GM12872 (cell line): ENCODE measurements around the gene MTHFD2L.

Experiments used
- TF ChIP-seq, protein P1 (sequence below): IDR thresholded peaks from 3 replicates; pipeline ENCODE4 v1.5.1; 2011; ENCODE audit warnings: low read depth, mild to moderate bottlenecking, low read length, moderate library complexity; ENCODE audit not compliant: insufficient read depth

MTHFD2L gene

GRCh38 chr4:74157561-74158465, at the start of gene MTHFD2L:
MTHFD2L (plus strand) TSS chr4:74158118; CDS start chr4:74158139, 21 bp downstream.
- TF ChIP-seq, protein P1, sequence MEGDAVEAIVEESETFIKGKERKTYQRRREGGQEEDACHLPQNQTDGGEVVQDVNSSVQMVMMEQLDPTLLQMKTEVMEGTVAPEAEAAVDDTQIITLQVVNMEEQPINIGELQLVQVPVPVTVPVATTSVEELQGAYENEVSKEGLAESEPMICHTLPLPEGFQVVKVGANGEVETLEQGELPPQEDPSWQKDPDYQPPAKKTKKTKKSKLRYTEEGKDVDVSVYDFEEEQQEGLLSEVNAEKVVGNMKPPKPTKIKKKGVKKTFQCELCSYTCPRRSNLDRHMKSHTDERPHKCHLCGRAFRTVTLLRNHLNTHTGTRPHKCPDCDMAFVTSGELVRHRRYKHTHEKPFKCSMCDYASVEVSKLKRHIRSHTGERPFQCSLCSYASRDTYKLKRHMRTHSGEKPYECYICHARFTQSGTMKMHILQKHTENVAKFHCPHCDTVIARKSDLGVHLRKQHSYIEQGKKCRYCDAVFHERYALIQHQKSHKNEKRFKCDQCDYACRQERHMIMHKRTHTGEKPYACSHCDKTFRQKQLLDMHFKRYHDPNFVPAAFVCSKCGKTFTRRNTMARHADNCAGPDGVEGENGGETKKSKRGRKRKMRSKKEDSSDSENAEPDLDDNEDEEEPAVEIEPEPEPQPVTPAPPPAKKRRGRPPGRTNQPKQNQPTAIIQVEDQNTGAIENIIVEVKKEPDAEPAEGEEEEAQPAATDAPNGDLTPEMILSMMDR = no peak

DNA sequence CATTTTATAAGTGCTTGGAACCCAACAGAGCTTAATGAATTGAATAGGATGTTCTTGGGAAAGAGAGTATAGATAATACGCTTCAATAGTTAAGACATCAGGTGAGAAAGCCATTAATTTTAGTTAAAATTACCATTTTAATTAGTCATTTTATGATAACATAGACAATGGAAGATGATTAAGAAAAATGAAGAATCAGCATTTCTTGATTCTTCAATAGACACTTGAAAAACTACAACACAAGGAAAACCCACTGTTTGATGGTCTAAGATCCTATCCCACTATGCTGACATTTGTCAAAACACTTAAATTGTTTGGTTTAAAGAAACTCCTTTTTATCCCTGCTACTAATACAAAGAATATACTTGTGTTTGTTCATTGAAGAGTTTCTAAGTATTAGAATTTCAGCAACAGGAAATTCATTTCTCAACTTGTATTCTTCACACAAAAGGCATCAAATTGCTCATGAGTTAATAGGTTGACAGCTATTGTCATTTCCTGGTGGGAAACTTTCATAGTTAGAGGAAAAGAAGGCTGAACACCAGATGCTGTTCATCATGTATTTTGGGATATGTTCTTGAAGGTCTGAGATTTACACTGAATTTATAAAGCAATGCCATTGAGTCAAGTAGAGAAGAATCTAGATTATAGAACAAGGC, 49.3 kb upstream of the MTHFD2L start:
- TF ChIP-seq, protein P1 = no peak

GRCh38 chr4:74109116-74109869, 48.6 kb upstream of the MTHFD2L start:
- TF ChIP-seq, protein P1 = no peak

GRCh38 chr4:74109870-74110605, 47.9 kb upstream of the MTHFD2L start:
- TF ChIP-seq, protein P1 = no peak

DNA sequence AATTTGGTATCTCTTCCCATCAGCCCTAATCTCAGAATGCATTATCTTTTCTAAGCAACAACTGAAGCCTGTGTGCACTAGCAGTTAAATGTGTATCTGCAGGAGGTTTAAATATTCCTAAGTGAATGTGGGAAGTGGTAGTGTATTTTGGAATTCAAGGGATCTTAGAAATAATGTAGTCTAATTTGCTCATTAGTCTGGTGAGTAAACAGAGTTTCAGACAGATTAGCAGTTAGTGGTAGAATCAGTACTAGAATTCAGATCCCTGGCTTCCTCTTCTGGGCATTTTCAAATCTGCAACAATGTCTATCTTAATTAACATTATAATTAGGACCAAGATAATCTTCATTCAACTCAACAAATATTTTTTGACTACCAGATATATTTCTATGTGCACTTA, 47.2 kb upstream of the MTHFD2L start:
- TF ChIP-seq, protein P1 = no peak

DNA sequence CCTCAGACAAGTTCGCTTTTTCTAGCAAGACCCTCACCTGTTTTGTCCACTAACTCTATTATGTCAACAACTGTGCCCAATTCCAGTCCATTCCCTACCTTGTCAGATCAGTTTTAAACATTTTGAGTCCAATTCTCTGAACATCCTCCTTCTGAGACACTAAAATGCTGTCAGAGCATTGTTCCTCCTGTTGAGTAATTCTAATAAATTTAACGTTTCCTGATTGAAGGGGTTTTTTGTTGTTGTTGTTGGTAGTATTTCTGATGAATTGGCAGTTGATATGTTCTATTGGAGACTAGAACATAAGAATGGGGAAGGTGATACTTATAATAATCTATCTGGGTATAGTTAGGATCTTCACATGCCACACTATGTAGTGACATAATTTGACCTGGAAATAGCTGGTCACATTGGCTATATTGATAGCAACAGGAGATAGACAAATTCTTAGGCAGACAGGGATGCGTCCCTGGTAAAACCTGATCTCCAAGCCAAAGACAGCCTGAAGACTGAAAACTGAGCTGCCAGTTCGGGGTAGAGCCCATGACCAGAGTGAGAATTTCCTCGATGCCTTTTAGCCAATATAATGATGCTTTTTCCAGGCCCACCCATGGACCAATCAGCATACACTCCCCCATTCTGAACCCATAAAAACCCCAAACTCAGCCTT, 46.5 kb upstream of the MTHFD2L start:
- TF ChIP-seq, protein P1 = no peak
